Measurements from ENCODE around the gene NRG3.

Gene NRG3

GRCh38 chr10:82234173-82234572 is 359.2 kb downstream of the NRG3 start:
- no peak for DNase-seq

- no peak for DNase-seq
These were observed 361.2 kb downstream of the NRG3 start for GRCh38 chr10:82236084-82236731.

- no peak for DNase-seq
These were observed 363.3 kb downstream of the NRG3 start for GRCh38 chr10:82238291-82238690.

GRCh38 chr10:82240408-82240807 is 365.4 kb downstream of the NRG3 start:
- no peak for DNase-seq

GRCh38 chr10:82242778-82243177 is 367.8 kb downstream of the NRG3 start:
- no peak for DNase-seq

GRCh38 chr10:82245157-82245556 is 370.2 kb downstream of the NRG3 start:
- no peak for DNase-seq

GRCh38 chr10:82245906-82246560 is 371.0 kb downstream of the NRG3 start:
- DNase-seq, result no peak

GRCh38 chr10:82249141-82249540 is 374.1 kb downstream of the NRG3 start:
- no peak for DNase-seq

- DNase-seq, result no peak
These were observed 376.4 kb downstream of the NRG3 start for GRCh38 chr10:82251222-82251906.

- DNase-seq, result no peak
These were observed 377.1 kb downstream of the NRG3 start for GRCh38 chr10:82252081-82252480.

- no peak for DNase-seq
These were observed 379.2 kb downstream of the NRG3 start for GRCh38 chr10:82254237-82254636.

GRCh38 chr10:82256275-82256674 is 381.3 kb downstream of the NRG3 start:
- no peak for DNase-seq

GRCh38 chr10:82266438-82266837 is 391.4 kb downstream of the NRG3 start:
- no peak for DNase-seq

GRCh38 chr10:82267014-82267413 is 392.0 kb downstream of the NRG3 start:
- no peak for DNase-seq

GRCh38 chr10:82267465-82267864 is 392.5 kb downstream of the NRG3 start:
- no peak for DNase-seq

- no peak for DNase-seq
These were observed 393.0 kb downstream of the NRG3 start for GRCh38 chr10:82267960-82268359.

- no peak for DNase-seq
These were observed 402.6 kb downstream of the NRG3 start for GRCh38 chr10:82277591-82277990.

- DNase-seq, result no peak
These were observed 403.6 kb downstream of the NRG3 start for GRCh38 chr10:82278401-82279182.

GRCh38 chr10:82282782-82283456 is 407.9 kb downstream of the NRG3 start:
- no peak for DNase-seq

- DNase-seq, result no peak
These were observed 409.2 kb downstream of the NRG3 start for GRCh38 chr10:82284180-82284579.

GRCh38 chr10:82288461-82288881 is 413.5 kb downstream of the NRG3 start:
- DNase-seq, result no peak

GRCh38 chr10:82289945-82290344 is 415.0 kb downstream of the NRG3 start:
- DNase-seq, result no peak

- DNase-seq, result no peak
These were observed 419.9 kb downstream of the NRG3 start for GRCh38 chr10:82294874-82295378.
